Uterus (tissue), 2 donors: ENCODE results near the gene SQOR.

Experiments
- POLR2A ChIP-seq, 2 donors: fragments of 450-650 bp; IDR thresholded peaks; one replicate each; pipeline ENCODE4 v1.6.1; 2016; ENCODE audit warnings: antibody characterized with exemption in 2 of 2, mild to moderate bottlenecking in 1 of 2, moderate library complexity in 1 of 2
- TF ChIP-seq, protein P1 (sequence below), 4 experiments: fragments of 200-600 bp in 2 of 4; fragments of 450-650 bp in 2 of 4; sonication (generic) in 2 of 4; IDR thresholded peaks; one replicate each; pipeline ENCODE4 v1.5.1; 2016 to 2019; ENCODE audit warnings: antibody characterized with exemption in 4 of 4, mild to moderate bottlenecking in 2 of 4, moderate library complexity in 1 of 4

DNA sequence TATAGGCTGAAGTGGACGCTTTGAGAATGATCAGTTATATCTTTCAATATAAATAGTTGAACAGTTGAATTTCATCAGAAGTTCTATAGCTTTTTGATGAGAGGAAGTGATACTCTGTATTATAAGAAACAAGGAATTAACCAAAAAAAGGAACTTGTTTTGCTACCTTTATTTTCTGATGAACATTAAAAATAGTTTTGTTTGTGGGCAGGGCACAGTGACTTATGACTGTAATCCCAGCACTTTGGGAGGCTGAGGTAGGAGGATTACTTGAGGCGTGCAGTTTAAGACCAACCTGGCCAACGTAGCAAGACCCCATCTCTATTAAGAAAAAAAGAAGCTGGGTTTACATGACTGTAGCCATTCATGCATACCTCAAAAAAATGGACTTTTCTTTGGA lies 30.9 kb upstream of the SQOR start:
- TF ChIP-seq POLR2A (IDR thresholded peaks at IDR 0.05), result no peak
- TF ChIP-seq, protein P1, sequence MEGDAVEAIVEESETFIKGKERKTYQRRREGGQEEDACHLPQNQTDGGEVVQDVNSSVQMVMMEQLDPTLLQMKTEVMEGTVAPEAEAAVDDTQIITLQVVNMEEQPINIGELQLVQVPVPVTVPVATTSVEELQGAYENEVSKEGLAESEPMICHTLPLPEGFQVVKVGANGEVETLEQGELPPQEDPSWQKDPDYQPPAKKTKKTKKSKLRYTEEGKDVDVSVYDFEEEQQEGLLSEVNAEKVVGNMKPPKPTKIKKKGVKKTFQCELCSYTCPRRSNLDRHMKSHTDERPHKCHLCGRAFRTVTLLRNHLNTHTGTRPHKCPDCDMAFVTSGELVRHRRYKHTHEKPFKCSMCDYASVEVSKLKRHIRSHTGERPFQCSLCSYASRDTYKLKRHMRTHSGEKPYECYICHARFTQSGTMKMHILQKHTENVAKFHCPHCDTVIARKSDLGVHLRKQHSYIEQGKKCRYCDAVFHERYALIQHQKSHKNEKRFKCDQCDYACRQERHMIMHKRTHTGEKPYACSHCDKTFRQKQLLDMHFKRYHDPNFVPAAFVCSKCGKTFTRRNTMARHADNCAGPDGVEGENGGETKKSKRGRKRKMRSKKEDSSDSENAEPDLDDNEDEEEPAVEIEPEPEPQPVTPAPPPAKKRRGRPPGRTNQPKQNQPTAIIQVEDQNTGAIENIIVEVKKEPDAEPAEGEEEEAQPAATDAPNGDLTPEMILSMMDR (IDR thresholded peaks at IDR 0.05), result no peak
